GM18867 (cell line): ENCODE measurements around the gene PCDHA8.
"Not testable (repeated sequence)": the region's sequence is repeated elsewhere in the genome, so short reads cannot be mapped to it uniquely, and the experiment has no call there.

Source experiments
- ATAC-seq: cut with Tn5 transposase; IDR thresholded peaks from one replicate; pipeline ENCODE4 v1.9.1; 2021; ENCODE audit warnings: mild to moderate bottlenecking, moderate library complexity; ENCODE audit not compliant: unreplicated experiment

Gene PCDHA8

DNA sequence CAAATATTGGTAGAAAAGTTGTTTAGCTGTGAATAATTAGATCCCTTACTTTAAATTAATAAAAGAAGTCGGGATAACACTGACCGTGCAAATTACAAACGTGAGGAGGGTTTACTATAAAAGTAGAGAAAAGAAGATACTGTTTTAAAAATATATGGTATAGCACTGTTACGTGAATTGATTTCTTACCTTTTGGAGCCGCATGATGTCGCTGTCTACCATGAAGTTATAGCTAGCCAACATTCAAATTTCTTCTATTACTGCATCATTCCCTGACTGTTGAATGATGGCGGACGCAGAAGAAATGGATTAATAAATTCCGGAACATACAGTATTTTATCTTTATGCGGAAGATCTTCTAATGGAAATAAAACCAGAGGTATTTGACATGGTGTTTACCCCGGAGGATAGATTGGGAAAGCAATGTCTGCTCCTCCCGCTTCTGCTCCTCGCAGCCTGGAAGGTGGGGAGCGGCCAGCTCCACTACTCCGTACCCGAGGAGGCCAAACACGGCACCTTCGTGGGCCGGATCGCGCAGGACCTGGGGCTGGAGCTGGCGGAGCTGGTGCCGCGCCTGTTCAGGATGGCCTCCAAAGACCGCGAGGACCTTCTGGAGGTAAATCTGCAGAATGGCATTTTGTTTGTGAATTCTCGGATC, 13.2 kb upstream of the PCDHA8 start, which contains the start of gene PCDHA6:
Gene PCDHA6 (plus strand): TSS at position 257 of the 658 bp plus-strand sequence. CDS start 132 bp downstream, at position 389.
- ATAC-seq: no peak

DNA sequence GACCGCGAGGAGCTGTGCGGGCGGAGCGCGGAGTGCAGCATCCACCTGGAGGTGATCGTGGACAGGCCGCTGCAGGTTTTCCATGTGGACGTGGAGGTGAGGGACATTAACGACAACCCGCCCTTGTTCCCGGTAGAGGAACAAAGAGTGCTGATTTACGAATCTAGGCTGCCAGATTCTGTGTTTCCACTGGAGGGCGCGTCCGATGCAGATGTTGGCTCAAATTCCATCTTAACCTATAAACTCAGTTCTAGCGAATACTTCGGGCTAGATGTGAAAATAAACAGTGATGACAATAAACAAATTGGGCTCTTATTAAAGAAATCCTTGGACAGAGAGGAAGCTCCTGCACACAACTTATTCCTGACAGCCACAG, 12.6 kb upstream of the PCDHA8 start:
- no peak for ATAC-seq

DNA sequence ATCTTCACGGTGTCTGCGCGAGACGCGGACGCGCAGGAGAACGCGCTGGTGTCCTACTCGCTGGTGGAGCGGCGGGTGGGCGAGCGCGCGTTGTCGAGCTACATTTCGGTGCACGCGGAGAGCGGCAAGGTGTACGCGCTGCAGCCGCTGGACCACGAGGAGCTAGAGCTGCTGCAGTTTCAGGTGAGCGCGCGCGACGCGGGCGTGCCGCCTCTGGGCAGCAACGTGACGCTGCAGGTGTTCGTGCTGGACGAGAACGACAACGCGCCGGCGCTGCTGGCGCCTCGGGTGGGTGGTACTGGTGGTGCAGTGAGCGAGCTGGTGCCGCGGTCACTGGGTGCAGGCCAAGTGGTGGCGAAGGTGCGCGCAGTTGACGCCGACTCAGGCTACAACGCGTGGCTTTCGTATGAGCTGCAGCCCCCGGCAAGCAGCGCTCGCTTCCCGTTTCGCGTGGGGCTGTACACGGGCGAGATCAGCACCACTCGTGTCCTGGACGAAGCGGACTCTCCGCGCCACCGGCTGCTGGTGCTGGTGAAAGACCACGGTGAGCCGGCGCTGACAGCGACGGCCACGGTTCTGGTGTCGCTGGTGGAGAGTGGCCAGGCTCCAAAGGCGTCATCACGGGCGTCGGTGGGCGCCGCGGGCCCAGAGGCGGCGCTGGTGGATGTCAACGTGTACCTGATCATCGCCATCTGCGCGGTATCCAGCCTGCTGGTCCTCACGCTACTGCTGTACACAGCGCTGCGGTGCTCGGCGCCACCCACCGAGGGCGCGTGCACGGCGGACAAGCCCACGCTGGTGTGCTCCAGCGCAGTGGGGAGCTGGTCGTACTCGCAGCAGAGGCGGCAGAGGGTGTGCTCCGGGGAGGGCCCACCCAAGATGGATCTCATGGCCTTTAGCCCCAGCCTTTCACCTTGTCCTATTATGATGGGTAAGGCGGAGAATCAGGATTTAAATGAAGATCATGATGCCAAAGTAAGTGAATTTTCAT, 11.2 kb upstream of the PCDHA8 start:
- not testable (repeated sequence) for ATAC-seq

DNA sequence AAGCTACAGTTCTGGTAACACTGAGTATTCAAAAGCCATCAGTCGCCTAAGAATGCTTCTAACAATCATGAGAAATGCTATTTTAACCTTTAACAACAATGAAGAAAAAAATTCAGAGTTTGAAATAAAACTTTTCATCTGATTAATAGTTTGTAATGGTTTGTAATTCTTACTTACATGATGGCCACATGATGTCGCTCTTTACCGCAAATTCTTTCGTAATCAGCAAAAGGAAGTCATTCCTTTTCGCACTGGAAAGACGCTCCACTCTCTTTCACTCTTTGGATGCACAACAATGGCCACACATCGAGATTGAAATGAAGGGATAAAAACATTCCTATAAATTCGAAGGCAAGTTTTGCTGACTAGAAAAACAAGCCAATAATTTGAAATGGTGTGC, 7.0 kb upstream of the PCDHA8 start, which contains the start of gene PCDHA7:
Gene PCDHA7 (plus strand): TSS at position 277 of the 400 bp plus-strand sequence. CDS start 115 bp downstream, at position 392.
- ATAC-seq: no peak

DNA sequence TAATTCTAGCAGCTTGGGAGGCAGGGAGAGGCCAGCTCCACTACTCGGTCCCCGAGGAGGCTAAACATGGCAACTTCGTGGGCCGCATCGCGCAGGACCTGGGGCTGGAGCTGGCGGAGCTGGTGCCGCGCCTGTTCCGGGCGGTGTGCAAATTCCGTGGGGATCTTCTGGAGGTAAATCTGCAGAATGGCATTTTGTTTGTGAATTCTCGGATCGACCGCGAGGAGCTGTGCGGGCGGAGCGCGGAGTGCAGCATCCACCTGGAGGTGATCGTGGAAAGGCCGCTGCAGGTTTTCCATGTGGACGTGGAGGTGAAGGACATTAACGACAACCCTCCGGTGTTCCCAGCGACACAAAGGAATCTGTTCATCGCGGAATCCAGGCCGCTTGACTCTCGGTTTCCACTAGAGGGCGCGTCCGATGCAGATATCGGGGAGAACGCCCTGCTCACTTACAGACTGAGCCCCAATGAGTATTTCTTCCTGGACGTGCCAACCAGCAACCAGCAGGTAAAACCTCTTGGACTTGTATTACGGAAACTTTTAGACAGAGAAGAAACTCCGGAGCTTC, 6.5 kb upstream of the PCDHA8 start:
- not testable (repeated sequence) for ATAC-seq

DNA sequence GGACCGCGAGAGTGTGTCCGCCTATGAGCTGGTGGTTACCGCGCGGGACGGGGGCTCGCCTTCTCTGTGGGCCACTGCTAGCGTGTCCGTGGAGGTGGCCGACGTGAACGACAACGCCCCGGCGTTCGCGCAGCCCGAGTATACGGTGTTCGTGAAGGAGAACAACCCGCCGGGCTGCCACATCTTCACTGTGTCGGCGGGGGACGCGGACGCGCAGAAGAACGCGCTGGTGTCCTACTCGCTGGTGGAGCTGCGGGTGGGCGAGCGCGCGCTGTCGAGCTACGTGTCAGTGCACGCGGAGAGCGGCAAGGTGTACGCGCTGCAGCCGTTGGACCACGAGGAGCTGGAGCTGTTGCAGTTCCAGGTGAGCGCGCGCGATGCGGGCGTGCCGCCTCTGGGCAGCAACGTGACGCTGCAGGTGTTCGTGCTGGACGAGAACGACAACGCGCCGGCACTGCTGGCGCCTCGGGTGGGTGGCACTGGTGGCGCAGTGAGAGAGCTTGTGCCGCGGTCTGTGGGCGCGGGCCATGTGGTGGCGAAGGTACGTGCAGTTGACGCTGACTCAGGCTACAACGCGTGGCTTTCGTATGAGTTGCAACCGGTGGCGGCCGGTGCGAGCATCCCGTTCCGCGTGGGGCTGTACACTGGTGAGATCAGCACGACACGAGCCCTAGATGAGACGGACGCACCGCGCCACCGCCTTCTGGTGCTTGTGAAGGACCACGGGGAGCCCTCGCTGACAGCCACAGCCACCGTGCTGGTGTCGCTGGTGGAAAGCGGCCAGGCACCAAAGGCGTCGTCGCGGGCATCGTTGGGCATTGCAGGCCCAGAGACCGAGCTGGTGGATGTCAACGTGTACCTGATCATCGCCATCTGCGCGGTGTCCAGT, 5.1 kb upstream of the PCDHA8 start:
- no peak for ATAC-seq

DNA sequence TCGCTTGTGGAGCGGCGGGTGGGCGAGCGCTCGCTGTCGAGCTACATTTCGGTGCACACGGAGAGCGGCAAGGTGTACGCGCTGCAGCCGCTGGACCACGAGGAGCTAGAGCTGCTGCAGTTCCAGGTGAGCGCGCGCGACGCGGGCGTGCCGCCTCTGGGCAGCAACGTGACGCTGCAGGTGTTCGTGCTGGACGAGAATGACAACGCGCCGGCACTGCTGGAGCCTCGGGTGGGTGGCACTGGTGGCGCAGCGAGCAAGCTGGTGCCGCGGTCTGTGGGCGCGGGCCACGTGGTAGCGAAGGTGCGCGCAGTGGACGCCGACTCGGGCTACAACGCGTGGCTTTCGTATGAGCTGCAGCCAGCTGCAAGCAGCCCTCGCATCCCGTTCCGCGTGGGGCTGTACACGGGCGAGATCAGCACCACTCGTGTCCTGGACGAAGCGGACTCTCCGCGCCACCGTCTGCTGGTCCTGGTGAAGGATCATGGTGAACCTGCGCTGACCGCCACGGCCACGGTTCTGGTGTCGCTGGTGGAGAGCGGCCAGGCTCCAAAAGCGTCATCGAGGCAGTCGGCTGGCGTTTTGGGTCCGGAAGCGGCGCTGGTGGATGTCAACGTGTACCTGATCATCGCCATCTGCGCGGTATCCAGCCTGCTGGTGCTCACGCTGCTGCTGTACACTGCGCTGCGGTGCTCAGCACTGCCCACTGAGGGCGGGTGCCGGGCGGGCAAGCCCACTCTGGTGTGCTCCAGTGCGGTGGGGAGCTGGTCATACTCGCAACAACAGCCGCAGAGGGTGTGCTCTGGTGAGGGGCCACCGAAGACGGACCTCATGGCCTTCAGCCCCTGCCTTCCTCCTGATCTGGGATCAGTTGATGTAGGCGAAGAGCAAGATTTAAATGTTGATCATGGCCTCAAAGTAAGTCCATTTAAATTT, 2.1 kb downstream of the PCDHA8 start:
- no peak for ATAC-seq

DNA sequence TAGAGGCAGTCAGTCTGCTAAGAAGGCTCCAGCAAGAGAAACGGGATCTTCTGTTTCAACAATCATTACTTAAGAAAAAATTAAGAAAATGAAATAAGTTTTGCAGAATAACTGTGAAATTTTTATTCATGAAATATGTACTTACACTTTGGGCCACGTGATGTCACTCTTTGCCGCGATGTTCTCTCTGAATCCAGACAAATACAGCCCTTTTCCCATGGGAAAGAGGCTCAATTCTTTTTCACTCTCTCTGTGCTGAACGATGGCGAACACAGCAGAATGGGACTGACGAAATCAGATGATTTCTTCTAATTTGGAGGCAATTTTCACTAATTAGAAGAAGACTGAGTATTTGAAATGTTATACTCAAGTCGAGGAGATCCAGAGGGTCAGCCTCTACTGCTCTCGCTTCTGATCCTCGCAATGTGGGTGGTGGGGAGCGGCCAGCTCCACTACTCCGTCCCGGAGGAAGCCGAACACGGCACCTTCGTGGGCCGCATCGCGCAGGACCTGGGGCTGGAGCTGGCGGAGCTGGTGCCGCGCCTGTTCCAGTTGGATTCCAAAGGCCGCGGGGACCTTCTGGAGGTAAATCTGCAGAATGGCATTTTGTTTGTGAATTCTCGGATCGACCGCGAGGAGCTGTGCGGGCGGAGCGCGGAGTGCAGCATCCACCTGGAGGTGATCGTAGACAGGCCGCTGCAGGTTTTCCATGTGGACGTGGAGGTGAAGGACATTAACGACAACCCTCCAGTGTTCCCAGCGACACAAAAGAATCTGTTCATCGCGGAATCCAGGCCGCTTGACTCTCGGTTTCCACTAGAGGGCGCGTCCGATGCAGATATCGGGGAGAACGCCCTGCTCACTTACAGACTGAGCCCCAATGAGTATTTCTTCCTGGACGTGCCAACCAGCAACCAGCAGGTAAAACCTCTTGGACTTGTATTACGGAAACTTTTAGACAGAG, 7.4 kb downstream of the PCDHA8 start, which contains the start of gene PCDHA9:
Gene PCDHA9 (plus strand): TSS at position 244 of the 964 bp plus-strand sequence. CDS start 114 bp downstream, at position 358.
- not testable (repeated sequence) for ATAC-seq

DNA sequence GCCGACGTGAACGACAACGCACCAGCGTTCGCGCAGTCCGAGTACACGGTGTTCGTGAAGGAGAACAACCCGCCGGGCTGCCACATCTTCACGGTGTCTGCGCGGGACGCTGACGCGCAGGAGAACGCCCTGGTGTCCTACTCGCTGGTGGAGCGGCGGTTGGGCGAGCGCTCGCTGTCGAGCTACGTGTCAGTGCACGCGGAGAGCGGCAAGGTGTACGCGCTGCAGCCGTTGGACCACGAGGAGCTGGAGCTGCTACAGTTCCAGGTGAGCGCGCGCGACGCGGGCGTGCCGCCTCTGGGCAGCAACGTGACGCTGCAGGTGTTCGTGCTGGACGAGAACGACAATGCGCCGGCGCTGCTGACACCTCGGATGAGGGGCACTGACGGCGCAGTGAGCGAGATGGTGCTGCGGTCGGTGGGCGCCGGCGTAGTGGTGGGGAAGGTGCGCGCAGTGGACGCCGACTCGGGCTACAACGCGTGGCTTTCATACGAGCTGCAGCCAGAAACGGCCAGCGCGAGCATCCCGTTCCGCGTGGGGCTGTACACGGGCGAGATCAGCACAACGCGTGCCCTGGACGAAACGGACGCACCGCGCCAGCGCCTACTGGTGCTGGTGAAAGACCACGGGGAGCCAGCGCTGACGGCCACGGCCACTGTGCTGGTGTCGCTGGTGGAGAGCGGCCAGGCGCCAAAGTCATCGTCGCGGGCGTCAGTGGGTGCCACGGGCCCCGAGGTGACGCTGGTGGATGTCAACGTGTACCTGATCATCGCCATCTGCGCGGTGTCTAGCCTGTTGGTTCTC, 9.0 kb downstream of the PCDHA8 start:
- ATAC-seq: not testable (repeated sequence)

DNA sequence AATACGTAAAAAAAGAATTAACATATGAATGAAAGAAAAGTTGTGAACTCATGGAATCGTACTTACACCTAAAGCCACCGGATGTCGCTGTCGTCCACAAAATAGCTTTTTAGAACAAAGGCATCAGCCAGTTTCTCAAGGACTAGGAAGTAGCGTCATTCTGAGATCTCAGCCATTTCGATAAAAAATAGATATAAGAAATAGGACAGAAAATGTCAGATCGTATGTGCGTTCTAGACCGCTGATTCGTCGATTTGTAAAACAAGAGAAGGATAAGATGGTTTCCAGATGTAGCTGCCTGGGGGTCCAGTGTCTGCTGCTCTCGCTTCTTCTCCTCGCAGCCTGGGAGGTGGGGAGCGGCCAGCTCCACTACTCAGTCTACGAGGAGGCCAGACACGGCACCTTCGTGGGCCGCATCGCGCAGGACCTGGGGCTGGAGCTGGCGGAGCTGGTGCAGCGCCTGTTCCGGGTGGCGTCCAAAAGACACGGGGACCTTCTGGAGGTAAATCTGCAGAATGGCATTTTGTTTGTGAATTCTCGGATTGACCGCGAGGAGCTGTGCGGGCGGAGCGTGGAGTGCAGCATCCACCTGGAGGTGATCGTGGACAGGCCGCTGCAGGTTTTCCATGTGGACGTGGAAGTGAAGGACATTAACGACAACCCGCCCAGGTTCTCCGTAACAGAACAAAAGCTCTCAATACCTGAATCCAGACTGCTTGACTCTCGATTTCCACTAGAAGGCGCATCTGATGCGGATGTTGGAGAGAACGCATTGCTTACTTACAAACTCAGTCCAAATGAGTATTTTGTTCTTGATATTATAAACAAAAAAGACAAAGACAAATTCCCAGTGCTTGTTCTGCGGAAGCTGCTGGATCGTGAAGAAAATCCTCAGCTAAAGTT, 15.0 kb downstream of the PCDHA8 start, which contains the start of gene PCDHA10:
Gene PCDHA10 (plus strand): TSS at position 126 of the 903 bp plus-strand sequence. CDS start 152 bp downstream, at position 278.
- ATAC-seq: no peak

DNA sequence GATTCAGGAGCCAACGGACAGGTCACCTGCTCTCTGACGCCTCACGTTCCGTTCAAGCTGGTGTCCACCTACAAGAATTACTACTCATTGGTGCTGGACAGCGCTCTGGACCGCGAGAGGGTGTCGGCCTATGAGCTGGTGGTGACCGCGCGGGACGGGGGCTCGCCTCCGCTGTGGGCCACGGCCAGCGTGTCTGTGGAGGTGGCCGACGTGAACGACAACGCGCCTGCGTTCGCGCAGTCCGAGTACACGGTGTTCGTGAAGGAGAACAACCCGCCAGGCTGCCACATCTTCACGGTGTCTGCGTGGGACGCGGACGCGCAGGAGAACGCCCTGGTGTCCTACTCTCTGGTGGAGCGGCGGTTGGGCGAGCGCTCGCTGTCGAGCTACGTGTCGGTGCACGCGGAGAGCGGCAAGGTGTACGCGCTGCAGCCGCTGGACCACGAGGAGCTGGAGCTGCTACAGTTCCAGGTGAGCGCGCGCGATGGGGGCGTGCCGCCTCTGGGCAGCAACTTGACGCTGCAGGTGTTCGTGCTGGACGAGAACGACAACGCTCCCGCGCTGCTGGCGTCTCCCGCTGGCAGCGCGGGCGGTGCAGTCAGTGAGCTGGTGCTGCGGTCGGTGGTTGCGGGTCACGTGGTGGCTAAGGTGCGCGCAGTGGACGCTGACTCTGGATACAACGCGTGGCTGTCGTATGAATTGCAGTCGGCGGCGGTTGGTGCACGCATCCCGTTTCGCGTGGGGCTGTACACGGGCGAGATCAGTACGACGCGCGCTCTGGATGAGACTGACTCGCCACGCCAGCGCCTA, 16.4 kb downstream of the PCDHA8 start:
- ATAC-seq: no peak

DNA sequence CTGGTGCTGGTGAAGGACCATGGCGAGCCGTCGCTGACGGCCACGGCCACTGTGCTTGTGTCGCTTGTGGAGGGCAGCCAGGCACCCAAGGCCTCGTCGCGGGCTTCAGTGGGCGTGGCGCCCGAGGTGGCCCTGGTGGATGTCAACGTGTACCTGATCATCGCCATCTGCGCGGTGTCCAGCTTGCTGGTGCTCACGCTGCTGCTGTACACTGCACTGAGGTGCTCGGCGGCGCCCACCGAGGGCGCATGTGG, 16.9 kb downstream of the PCDHA8 start:
- no peak for ATAC-seq

DNA sequence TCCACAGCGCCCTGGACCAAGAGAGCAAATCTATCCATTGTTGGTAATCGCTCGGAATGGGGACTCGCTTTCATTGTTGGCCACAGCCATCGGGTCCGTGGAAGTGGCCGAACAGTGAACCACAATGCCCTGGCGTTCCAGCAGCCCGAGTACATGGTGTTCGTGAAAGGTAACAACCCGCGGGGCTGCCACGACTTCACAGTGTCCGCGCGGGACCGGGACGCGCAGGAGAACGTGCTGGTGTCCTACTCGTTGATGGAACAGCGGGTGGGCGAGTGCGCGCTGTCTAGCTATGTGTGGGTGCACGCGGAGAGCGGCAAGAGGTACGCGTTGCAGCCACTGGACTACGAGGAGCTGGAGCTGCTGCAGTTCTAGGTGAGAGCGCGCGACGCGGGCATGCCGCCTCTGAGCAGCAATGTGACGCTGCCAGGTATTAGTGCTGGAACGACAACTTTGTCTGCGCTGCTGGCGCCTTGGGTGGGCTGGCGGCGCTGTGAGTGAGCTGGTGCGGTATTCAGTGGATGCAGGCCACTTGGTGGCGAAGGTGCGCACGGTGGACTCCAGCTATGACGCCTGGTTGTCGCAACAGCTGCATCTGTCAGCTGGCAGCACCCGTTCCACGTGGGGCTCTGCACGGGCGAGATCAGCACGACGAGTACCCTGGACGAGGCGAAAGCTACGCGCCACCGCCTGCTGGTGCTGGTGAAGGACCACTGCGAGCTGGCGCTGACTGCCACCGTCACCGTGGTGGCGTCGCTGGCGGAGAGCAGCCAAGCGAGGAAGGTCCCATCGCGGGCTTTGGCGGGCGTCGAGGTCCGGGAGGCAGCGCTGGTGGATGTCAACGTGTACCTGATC, 21.7 kb downstream of the PCDHA8 start:
- no peak for ATAC-seq

DNA sequence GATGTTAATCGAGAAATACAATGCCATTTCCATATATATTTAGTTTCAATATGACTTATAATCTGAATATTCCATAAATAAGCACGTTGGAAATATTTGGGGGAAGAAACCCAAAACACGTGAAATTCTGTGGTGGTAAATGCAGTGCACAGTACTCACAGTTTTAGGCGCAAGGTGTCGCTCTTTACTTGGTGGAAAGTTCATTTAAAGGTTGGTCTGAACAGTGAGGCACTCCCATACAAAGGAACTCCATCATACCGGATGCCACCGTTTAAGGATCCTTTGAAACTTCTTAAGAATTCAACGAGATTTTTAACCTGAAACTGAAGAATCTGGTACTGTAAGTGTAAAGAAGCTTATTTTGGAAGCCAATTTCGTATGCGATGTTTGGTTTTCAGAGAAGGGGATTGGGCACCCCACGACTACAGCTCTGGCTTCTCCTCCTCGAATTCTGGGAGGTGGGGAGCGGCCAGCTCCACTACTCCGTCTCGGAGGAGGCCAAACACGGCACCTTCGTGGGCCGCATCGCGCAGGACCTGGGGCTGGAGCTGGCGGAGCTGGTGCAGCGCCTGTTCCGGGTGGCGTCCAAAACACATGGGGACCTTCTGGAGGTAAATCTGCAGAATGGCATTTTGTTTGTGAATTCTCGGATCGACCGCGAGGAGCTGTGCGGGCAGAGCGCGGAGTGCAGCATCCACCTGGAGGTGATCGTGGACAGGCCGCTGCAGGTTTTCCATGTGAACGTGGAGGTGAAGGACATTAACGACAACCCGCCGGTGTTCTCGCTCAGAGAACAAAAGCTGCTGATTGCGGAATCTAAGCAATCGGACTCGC, 28.0 kb downstream of the PCDHA8 start, which contains the start of gene PCDHA11:
Gene PCDHA11 (plus strand): TSS at position 237 of the 834 bp plus-strand sequence. CDS start 147 bp downstream, at position 384.
- ATAC-seq: no peak
